NCI-H1092 (cell line): Measurements from ENCODE around the gene DOCK1.

Experiments used
- DNase-seq: peaks from one replicate; lab custom pipeline; 2025; lab: John Stamatoyannopoulos, UW

The DOCK1 gene

GRCh38 chr10:127012071-127012768 is 107.0 kb downstream of the DOCK1 start:
- DNase-seq = no peak

GRCh38 chr10:127012769-127013152 is 107.5 kb downstream of the DOCK1 start:
- DNase-seq = no peak

- no peak for DNase-seq
Observed at GRCh38 chr10:127013211-127013656, 108.0 kb downstream of the DOCK1 start.

- DNase-seq = no peak
Observed at GRCh38 chr10:127013691-127014473, 108.7 kb downstream of the DOCK1 start.

- no peak for DNase-seq
Observed at GRCh38 chr10:127014671-127015070, 109.4 kb downstream of the DOCK1 start.

- no peak for DNase-seq
Observed at GRCh38 chr10:127015373-127015772, 110.1 kb downstream of the DOCK1 start.

- DNase-seq = no peak
Observed at GRCh38 chr10:127016331-127016730, 111.1 kb downstream of the DOCK1 start.

- DNase-seq = no peak
Observed at GRCh38 chr10:127017541-127018297, 112.5 kb downstream of the DOCK1 start.

GRCh38 chr10:127018298-127018650 is 113.0 kb downstream of the DOCK1 start:
- DNase-seq = no peak

- no peak for DNase-seq
Observed at GRCh38 chr10:127018766-127019165, 113.5 kb downstream of the DOCK1 start.

- DNase-seq = no peak
Observed at GRCh38 chr10:127020260-127020659, 115.0 kb downstream of the DOCK1 start.

GRCh38 chr10:127021801-127022200 is 116.6 kb downstream of the DOCK1 start:
- DNase-seq = no peak

GRCh38 chr10:127024685-127025435 is 119.6 kb downstream of the DOCK1 start:
- DNase-seq = no peak

- no peak for DNase-seq
Observed at GRCh38 chr10:127027786-127028185, 122.6 kb downstream of the DOCK1 start.

- DNase-seq = no peak
Observed at GRCh38 chr10:127028556-127028955, 123.3 kb downstream of the DOCK1 start.

GRCh38 chr10:127029061-127029460 is 123.8 kb downstream of the DOCK1 start:
- DNase-seq = no peak

- DNase-seq = no peak
Observed at GRCh38 chr10:127033216-127034033, 128.2 kb downstream of the DOCK1 start.

- DNase-seq = no peak
Observed at GRCh38 chr10:127034034-127034633, 128.9 kb downstream of the DOCK1 start.

GRCh38 chr10:127034790-127035189 is 129.6 kb downstream of the DOCK1 start:
- no peak for DNase-seq

- no peak for DNase-seq
Observed at GRCh38 chr10:127035827-127036226, 130.6 kb downstream of the DOCK1 start.

GRCh38 chr10:127036987-127037386 is 131.8 kb downstream of the DOCK1 start:
- no peak for DNase-seq
